IMR-90 (cell line): ENCODE measurements around the gene BUD23.

Experiments used
- BHLHE40 ChIP-seq: fragments of 150-350 bp; IDR thresholded peaks from 2 replicates; pipeline ENCODE4 v1.6.1; 2016; ENCODE audit warnings: mild to moderate bottlenecking, low read depth, low read length
- CEBPB ChIP-seq: IDR thresholded peaks from 2 replicates; pipeline ENCODE4 v1.6.1; 2012; ENCODE audit warnings: low read depth, low read length, improper control_type of control experiment
- CHD1 ChIP-seq: IDR thresholded peaks from 2 replicates; pipeline ENCODE4 v1.6.1; 2012; ENCODE audit warnings: low read depth, low read length, improper control_type of control experiment
- CTCF ChIP-seq: conservative IDR thresholded peaks from 2 replicates; pipeline ENCODE4 v1.5.1; 2012; ENCODE audit warnings: mild to moderate bottlenecking, low read depth, low read length, improper control_type of control experiment
- FOS ChIP-seq: fragments of 150-350 bp; IDR thresholded peaks from 2 replicates; pipeline ENCODE4 v1.6.1; 2016; ENCODE audit warnings: low read depth, low read length
- MAFK ChIP-seq: IDR thresholded peaks from 2 replicates; pipeline ENCODE4 v1.6.1; 2012; ENCODE audit warnings: low read depth, low read length, improper control_type of control experiment
- MXI1 ChIP-seq: IDR thresholded peaks from 2 replicates; pipeline ENCODE4 v1.6.1; 2012; ENCODE audit warnings: low read depth, mild to moderate bottlenecking, low read length, moderate library complexity, borderline replicate concordance
- POLR2A ChIP-seq: IDR thresholded peaks from 2 replicates; pipeline ENCODE4 v1.6.1; 2012; ENCODE audit warnings: mild to moderate bottlenecking, low read depth, low read length
- RAD21 ChIP-seq: IDR thresholded peaks from 2 replicates; pipeline ENCODE4 v1.6.1; 2012; ENCODE audit warnings: low read length, improper control_type of control experiment
- RCOR1 ChIP-seq: IDR thresholded peaks from 2 replicates; pipeline ENCODE4 v1.6.1; 2012; ENCODE audit warnings: mild to moderate bottlenecking, low read length, improper control_type of control experiment; ENCODE audit not compliant: insufficient replicate concordance
- RFX5 ChIP-seq: IDR thresholded peaks from 2 replicates; pipeline ENCODE4 v1.8.0; 2012; ENCODE audit warnings: low read depth, mild to moderate bottlenecking, low read length, moderate library complexity
- SMC3 ChIP-seq: fragments of 150-350 bp; IDR thresholded peaks from 2 replicates; pipeline ENCODE4 v1.6.1; 2016; ENCODE audit warnings: low read depth, mild to moderate bottlenecking, antibody characterized with exemption, low read length, moderate library complexity
- TF ChIP-seq, protein P1 (sequence below): fragments of 150-350 bp; IDR thresholded peaks from 2 replicates; pipeline ENCODE4 v1.6.1; 2016; ENCODE audit warnings: low read depth, mild to moderate bottlenecking, low read length, moderate library complexity, borderline replicate concordance
- TF ChIP-seq, protein P2 (sequence below): fragments of 150-350 bp; IDR thresholded peaks from 2 replicates; pipeline ENCODE4 v1.6.1; 2017; ENCODE audit warnings: mild to moderate bottlenecking, antibody characterized with exemption, low read length, low read depth

DNA sequence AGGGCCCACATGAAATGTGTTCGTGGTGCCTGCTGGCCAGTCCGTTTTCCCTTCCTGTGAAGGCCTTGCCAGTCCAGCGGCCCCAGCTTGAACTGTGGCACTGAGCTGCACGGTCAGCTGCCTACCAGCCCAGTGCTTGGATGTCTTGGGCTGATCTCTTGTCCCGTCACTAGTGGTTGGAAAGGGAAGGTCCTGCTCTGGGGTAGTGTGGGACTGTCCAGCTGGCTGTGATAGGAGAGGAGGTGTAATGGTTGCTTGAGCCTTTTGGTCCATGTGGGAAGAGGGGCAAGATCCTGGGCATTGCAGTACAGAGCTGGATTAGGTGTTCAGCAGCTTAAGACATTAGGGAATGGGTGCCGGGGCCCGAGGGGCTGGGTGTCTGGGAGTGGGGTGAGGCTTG is 15.0 kb downstream of the BUD23 start:
- no peak for TF ChIP-seq CTCF
- no peak for TF ChIP-seq POLR2A
- TF ChIP-seq, protein P1, sequence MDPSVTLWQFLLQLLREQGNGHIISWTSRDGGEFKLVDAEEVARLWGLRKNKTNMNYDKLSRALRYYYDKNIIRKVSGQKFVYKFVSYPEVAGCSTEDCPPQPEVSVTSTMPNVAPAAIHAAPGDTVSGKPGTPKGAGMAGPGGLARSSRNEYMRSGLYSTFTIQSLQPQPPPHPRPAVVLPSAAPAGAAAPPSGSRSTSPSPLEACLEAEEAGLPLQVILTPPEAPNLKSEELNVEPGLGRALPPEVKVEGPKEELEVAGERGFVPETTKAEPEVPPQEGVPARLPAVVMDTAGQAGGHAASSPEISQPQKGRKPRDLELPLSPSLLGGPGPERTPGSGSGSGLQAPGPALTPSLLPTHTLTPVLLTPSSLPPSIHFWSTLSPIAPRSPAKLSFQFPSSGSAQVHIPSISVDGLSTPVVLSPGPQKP: no peak
- no peak for TF ChIP-seq MXI1
- no peak for TF ChIP-seq CEBPB
- no peak for TF ChIP-seq RFX5
- no peak for TF ChIP-seq CHD1
- TF ChIP-seq SMC3: no peak
- TF ChIP-seq, protein P2, sequence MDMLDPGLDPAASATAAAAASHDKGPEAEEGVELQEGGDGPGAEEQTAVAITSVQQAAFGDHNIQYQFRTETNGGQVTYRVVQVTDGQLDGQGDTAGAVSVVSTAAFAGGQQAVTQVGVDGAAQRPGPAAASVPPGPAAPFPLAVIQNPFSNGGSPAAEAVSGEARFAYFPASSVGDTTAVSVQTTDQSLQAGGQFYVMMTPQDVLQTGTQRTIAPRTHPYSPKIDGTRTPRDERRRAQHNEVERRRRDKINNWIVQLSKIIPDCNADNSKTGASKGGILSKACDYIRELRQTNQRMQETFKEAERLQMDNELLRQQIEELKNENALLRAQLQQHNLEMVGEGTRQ: no peak
- no peak for TF ChIP-seq RAD21
- TF ChIP-seq RCOR1: no peak
- no peak for TF ChIP-seq BHLHE40
- no peak for TF ChIP-seq MAFK
- TF ChIP-seq FOS: no peak
